ENCODE data around the gene TEX36. TPM values are rescaled to one million over a fixed set of nuclear protein-coding genes. Genes with fewer than 3 reads are reported as not detected.

Gene TEX36
- total and polyA plus RNA-seq, 2 of the 13 experiments (the other 11 are each of a cell fraction or from before 2014, with no cell fraction given) = not detected

DNA sequence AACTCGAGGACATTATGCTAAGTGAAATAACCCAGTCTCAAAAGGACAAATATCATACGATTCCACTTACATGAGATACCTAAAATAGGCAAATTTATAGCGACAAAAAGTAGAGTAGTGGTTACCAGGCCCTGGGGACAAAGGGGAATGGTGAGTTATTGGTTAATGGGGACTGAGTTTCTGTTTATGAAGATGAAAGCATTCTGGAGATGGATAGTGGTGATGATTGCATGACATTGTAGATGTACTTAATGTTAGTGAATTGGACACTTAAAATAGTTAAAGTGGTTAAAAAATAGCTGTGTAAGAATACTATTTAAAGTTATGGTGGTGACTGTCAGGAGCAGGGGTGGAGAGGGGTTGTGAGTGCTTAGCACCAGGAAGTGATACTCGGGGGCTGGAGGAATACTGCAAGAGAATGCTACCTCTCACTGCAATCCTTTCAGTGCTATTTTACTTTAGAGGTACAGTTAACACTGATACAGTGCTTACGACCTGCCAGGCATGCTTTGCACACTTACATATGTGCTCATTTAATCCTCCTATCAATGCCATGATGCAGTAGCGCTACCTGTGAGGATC, 16.7 kb upstream of the TEX36 start (continued):
- TF ChIP-seq GATAD2A (CRISPR knock-in tag; IDR thresholded peaks at IDR 0.05) (no peak), ZNF256 (CRISPR knock-in tag; conservative IDR thresholded peaks at IDR 0.05) (no peak), MLLT10 (CRISPR knock-in tag; IDR thresholded peaks at IDR 0.05) (no peak), ZNF263 (CRISPR knock-in tag; IDR thresholded peaks at IDR 0.05) (no peak), RFX3 (CRISPR knock-in tag; IDR thresholded peaks at IDR 0.05) (no peak)
- TF ChIP-seq, protein P1, sequence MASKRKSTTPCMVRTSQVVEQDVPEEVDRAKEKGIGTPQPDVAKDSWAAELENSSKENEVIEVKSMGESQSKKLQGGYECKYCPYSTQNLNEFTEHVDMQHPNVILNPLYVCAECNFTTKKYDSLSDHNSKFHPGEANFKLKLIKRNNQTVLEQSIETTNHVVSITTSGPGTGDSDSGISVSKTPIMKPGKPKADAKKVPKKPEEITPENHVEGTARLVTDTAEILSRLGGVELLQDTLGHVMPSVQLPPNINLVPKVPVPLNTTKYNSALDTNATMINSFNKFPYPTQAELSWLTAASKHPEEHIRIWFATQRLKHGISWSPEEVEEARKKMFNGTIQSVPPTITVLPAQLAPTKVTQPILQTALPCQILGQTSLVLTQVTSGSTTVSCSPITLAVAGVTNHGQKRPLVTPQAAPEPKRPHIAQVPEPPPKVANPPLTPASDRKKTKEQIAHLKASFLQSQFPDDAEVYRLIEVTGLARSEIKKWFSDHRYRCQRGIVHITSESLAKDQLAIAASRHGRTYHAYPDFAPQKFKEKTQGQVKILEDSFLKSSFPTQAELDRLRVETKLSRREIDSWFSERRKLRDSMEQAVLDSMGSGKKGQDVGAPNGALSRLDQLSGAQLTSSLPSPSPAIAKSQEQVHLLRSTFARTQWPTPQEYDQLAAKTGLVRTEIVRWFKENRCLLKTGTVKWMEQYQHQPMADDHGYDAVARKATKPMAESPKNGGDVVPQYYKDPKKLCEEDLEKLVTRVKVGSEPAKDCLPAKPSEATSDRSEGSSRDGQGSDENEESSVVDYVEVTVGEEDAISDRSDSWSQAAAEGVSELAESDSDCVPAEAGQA (IDR thresholded peaks at IDR 0.05; ENCODE audit: low read depth) = no peak
- TF ChIP-seq, protein P1 (CRISPR knock-in tag; IDR thresholded peaks at IDR 0.05; ENCODE audit: borderline replicate concordance) = no peak
- TF ChIP-seq, protein P2, sequence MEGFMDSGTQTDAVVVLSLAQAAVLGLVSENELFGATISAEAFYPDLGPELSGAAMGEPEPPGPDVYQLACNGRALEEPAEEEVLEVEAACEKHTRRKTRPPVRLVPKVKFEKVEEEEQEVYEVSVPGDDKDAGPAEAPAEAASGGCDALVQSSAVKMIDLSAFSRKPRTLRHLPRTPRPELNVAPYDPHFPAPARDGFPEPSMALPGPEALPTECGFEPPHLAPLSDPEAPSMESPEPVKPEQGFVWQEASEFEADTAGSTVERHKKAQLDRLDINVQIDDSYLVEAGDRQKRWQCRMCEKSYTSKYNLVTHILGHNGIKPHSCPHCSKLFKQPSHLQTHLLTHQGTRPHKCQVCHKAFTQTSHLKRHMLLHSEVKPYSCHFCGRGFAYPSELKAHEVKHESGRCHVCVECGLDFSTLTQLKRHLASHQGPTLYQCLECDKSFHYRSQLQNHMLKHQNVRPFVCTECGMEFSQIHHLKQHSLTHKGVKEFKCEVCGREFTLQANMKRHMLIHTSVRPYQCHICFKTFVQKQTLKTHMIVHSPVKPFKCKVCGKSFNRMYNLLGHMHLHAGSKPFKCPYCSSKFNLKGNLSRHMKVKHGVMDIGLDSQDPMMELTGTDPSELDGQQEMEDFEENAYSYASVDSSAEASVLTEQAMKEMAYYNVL (CRISPR knock-in tag; IDR thresholded peaks at IDR 0.05; ENCODE audit: borderline replicate concordance) = no peak
- TF ChIP-seq, protein P3, sequence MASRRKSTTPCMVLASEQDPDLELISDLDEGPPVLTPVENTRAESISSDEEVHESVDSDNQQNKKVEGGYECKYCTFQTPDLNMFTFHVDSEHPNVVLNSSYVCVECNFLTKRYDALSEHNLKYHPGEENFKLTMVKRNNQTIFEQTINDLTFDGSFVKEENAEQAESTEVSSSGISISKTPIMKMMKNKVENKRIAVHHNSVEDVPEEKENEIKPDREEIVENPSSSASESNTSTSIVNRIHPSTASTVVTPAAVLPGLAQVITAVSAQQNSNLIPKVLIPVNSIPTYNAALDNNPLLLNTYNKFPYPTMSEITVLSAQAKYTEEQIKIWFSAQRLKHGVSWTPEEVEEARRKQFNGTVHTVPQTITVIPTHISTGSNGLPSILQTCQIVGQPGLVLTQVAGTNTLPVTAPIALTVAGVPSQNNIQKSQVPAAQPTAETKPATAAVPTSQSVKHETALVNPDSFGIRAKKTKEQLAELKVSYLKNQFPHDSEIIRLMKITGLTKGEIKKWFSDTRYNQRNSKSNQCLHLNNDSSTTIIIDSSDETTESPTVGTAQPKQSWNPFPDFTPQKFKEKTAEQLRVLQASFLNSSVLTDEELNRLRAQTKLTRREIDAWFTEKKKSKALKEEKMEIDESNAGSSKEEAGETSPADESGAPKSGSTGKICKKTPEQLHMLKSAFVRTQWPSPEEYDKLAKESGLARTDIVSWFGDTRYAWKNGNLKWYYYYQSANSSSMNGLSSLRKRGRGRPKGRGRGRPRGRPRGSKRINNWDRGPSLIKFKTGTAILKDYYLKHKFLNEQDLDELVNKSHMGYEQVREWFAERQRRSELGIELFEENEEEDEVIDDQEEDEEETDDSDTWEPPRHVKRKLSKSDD (CRISPR knock-in tag; IDR thresholded peaks at IDR 0.05; ENCODE audit: low read depth) = no peak
- TF ChIP-seq, protein P4, sequence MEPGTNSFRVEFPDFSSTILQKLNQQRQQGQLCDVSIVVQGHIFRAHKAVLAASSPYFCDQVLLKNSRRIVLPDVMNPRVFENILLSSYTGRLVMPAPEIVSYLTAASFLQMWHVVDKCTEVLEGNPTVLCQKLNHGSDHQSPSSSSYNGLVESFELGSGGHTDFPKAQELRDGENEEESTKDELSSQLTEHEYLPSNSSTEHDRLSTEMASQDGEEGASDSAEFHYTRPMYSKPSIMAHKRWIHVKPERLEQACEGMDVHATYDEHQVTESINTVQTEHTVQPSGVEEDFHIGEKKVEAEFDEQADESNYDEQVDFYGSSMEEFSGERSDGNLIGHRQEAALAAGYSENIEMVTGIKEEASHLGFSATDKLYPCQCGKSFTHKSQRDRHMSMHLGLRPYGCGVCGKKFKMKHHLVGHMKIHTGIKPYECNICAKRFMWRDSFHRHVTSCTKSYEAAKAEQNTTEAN (CRISPR knock-in tag; conservative IDR thresholded peaks at IDR 0.05) = no peak

Measured in HepG2 (cell line).